ENCODE measurements around the gene SPCS2. TPM values are rescaled to one million over a fixed set of nuclear protein-coding genes. Genes with fewer than 3 reads are reported as not detected.

SPCS2 gene
- total RNA-seq, 1 donor, result 10.9 TPM

GRCh38 chr11:74927496-74927895, 21.6 kb upstream of the SPCS2 start:
- no peaks in the 10 kb centered on the region for H3K79me2 ChIP-seq (ENCODE audit: insufficient read depth, low read length)
- H4K20me1 ChIP-seq (ENCODE audit: insufficient read depth, low read length), result peaks cover 7% of the 10 kb centered on the region
- no peaks in the 10 kb centered on the region for H3K9me3 ChIP-seq (ENCODE audit: low read depth, low read length)
- H3K4me3 ChIP-seq (ENCODE audit: insufficient read depth, low read length), result no peak overlapping the region
- H3K4me1 ChIP-seq (ENCODE audit: insufficient read depth, low read length), result peaks cover 35% of the 10 kb centered on the region
- H3K4me2 ChIP-seq (ENCODE audit: insufficient read depth, low read length), result no peak overlapping the region
- H3K27ac ChIP-seq (ENCODE audit: low read depth, low read length), result no peak overlapping the region
- H3K27me3 ChIP-seq (ENCODE audit: insufficient read depth, low read length), result no peaks in the 10 kb centered on the region
- TF ChIP-seq, protein P1, sequence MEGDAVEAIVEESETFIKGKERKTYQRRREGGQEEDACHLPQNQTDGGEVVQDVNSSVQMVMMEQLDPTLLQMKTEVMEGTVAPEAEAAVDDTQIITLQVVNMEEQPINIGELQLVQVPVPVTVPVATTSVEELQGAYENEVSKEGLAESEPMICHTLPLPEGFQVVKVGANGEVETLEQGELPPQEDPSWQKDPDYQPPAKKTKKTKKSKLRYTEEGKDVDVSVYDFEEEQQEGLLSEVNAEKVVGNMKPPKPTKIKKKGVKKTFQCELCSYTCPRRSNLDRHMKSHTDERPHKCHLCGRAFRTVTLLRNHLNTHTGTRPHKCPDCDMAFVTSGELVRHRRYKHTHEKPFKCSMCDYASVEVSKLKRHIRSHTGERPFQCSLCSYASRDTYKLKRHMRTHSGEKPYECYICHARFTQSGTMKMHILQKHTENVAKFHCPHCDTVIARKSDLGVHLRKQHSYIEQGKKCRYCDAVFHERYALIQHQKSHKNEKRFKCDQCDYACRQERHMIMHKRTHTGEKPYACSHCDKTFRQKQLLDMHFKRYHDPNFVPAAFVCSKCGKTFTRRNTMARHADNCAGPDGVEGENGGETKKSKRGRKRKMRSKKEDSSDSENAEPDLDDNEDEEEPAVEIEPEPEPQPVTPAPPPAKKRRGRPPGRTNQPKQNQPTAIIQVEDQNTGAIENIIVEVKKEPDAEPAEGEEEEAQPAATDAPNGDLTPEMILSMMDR (IDR thresholded peaks at IDR 0.05; ENCODE audit: extremely low read depth, low read depth, low read length), result no peak
- H2AFZ ChIP-seq (ENCODE audit: low read length), result no peak overlapping the region
- DNase-seq (ENCODE audit: insufficient read length, low spot score, missing footprints), result no peak
- peaks cover 4% of the 10 kb centered on the region for H3K36me3 ChIP-seq (ENCODE audit: insufficient read depth, low read length)

GRCh38 chr11:74929431-74930363, 19.4 kb upstream of the SPCS2 start:
- Histone ChIP-seq H2AFZ (ENCODE audit: low read length) (no peak overlapping the region), H3K27ac (ENCODE audit: low read depth, low read length) (no peak overlapping the region), H3K4me3 (ENCODE audit: insufficient read depth, low read length) (no peak overlapping the region), H3K9me3 (ENCODE audit: low read depth, low read length) (no peaks in the 10 kb centered on the region), H3K4me2 (ENCODE audit: insufficient read depth, low read length) (no peak overlapping the region), H4K20me1 (ENCODE audit: insufficient read depth, low read length) (peaks cover 7% of the 10 kb centered on the region), H3K27me3 (ENCODE audit: insufficient read depth, low read length) (no peaks in the 10 kb centered on the region), H3K79me2 (ENCODE audit: insufficient read depth, low read length) (no peaks in the 10 kb centered on the region), H3K36me3 (ENCODE audit: insufficient read depth, low read length) (peaks cover 13% of the 10 kb centered on the region), H3K4me1 (ENCODE audit: insufficient read depth, low read length) (peaks cover 40% of the 10 kb centered on the region)
- peak; percentile 70 for DNase-seq (ENCODE audit: insufficient read length, low spot score, missing footprints)
- TF ChIP-seq, protein P1 (IDR thresholded peaks at IDR 0.05; ENCODE audit: extremely low read depth, low read depth, low read length), result peak; percentile 92

DNA sequence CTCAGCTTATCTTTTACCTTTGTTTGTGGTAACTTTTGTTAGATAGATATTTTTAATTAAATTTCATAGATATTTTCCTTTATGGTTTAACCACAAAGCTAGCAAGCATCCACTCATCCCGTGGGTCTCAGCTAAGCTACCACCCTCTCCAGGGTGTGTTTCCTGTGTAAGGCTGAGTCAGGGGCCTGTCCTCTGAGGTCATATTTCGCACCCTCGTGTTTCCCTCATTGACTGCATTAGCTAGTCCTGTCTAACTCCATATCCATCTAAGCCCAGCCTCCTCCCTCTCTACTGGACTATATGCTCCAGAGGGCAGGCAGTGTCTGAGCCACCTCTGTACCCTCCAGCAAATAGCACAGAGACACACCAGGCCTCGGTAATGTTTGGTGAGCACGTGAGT, 16.9 kb upstream of the SPCS2 start:
- Histone ChIP-seq H3K36me3 (ENCODE audit: insufficient read depth, low read length) (peaks cover 35% of the 10 kb centered on the region), H3K4me3 (ENCODE audit: insufficient read depth, low read length) (no peak overlapping the region), H3K27ac (ENCODE audit: low read depth, low read length) (peak overlapping the region; percentile 45), H4K20me1 (ENCODE audit: insufficient read depth, low read length) (peaks cover 3% of the 10 kb centered on the region), H3K79me2 (ENCODE audit: insufficient read depth, low read length) (no peaks in the 10 kb centered on the region), H3K9me3 (ENCODE audit: low read depth, low read length) (no peaks in the 10 kb centered on the region), H3K27me3 (ENCODE audit: insufficient read depth, low read length) (no peaks in the 10 kb centered on the region), H2AFZ (ENCODE audit: low read length) (no peak overlapping the region), H3K4me1 (ENCODE audit: insufficient read depth, low read length) (peaks cover 16% of the 10 kb centered on the region), H3K4me2 (ENCODE audit: insufficient read depth, low read length) (no peak overlapping the region)
- DNase-seq (ENCODE audit: insufficient read length, low spot score, missing footprints), result no peak
- TF ChIP-seq, protein P1 (IDR thresholded peaks at IDR 0.05; ENCODE audit: extremely low read depth, low read depth, low read length), result no peak

DNA sequence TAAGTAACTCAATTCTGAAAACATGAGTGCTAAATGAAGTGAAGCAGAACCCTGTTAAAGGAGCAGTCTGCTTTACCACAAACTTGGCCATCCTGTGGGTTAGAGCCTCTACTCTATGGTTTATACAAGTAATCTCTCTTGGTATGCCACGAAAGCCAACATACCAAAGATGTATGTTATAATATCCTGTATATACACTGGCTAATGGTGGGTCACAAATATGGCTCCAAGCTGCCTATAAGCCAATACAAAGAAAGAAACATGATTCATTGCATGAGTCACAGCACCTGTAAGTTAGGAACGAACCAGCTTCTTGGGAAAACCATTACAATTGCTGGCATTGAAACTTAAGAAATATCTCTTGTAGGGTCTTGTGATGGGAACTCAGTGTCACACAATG, 16.3 kb upstream of the SPCS2 start:
- peaks cover 3% of the 10 kb centered on the region for H4K20me1 ChIP-seq (ENCODE audit: insufficient read depth, low read length)
- H3K4me2 ChIP-seq (ENCODE audit: insufficient read depth, low read length), result no peak overlapping the region
- no peaks in the 10 kb centered on the region for H3K27me3 ChIP-seq (ENCODE audit: insufficient read depth, low read length)
- no peak overlapping the region for H2AFZ ChIP-seq (ENCODE audit: low read length)
- H3K27ac ChIP-seq (ENCODE audit: low read depth, low read length), result peak overlapping the region; percentile 45
- TF ChIP-seq, protein P1 (IDR thresholded peaks at IDR 0.05; ENCODE audit: extremely low read depth, low read depth, low read length), result no peak
- H3K4me1 ChIP-seq (ENCODE audit: insufficient read depth, low read length), result peaks cover 12% of the 10 kb centered on the region
- peaks cover 35% of the 10 kb centered on the region for H3K36me3 ChIP-seq (ENCODE audit: insufficient read depth, low read length)
- no peak for DNase-seq (ENCODE audit: insufficient read length, low spot score, missing footprints)
- H3K9me3 ChIP-seq (ENCODE audit: low read depth, low read length), result no peaks in the 10 kb centered on the region
- H3K79me2 ChIP-seq (ENCODE audit: insufficient read depth, low read length), result no peaks in the 10 kb centered on the region
- no peak overlapping the region for H3K4me3 ChIP-seq (ENCODE audit: insufficient read depth, low read length)

Measured in osteoblast (primary cell).